Measurements from ENCODE around the gene SLC16A3. TPM values are rescaled to one million over a fixed set of nuclear protein-coding genes. Genes with fewer than 3 reads are reported as not detected.

Gene SLC16A3
- total and polyA plus RNA-seq, 9 of the 15 experiments (the other 6 are each of a cell fraction or from before 2014, with no cell fraction given), result 0.11 to 5.4 (median 1.2) TPM; not detected in 2

GRCh38 chr17:82217530-82218204 is 11.2 kb upstream of the SLC16A3 start (continued):
- TF ChIP-seq ZNF347 (CRISPR knock-in tag; IDR thresholded peaks at IDR 0.05; ENCODE audit: low read depth) (no peak), ZBTB9 (CRISPR knock-in tag; IDR thresholded peaks at IDR 0.05) (peak; percentile 35; the same call in 1 of the 2 replicates), ASH1L (IDR thresholded peaks at IDR 0.05; ENCODE audit: borderline replicate concordance, low read depth, partially characterized antibody) (no peak), ZNF324 (CRISPR knock-in tag; IDR thresholded peaks at IDR 0.05) (peak; percentile 15; the same call in 1 of the 2 replicates), GABPA (tag; conservative IDR thresholded peaks at IDR 0.05; ENCODE audit: low read depth) (peak; percentile 77), YY1 (IDR thresholded peaks at IDR 0.05; ENCODE audit: borderline replicate concordance in 1 of 3, control insufficient read depth in 1 of 3, extremely low read depth in 1 of 3, insufficient read depth in 3 of 3, insufficient read length in 1 of 3, insufficient replicate concordance in 2 of 3, low read depth in 1 of 3, low read length in 2 of 3) (no peak), MAX (CRISPR knock-in tag; IDR thresholded peaks at IDR 0.05) (peak; percentile 77), ATF3 (IDR thresholded peaks at IDR 0.05) (peak; percentile 35; the same call in 1 of the 2 replicates), ATF3 (CRISPR knock-in tag; conservative IDR thresholded peaks at IDR 0.05) (no peak), ETV5 (CRISPR knock-in tag; IDR thresholded peaks at IDR 0.05; ENCODE audit: low read depth) (peak; percentile 56; the same call in 1 of the 2 replicates), SMAD4 (CRISPR knock-in tag; conservative IDR thresholded peaks at IDR 0.05) (peak; percentile 52; the same call in 1 of the 2 replicates), ZNF639 (CRISPR knock-in tag; conservative IDR thresholded peaks at IDR 0.05 in 1 of 2, IDR thresholded peaks at IDR 0.05 in 1 of 2) (peak in 1 of 2 experiments; percentile 65; a peak in 1 of 4 replicates), KAT7 (CRISPR knock-in tag; IDR thresholded peaks at IDR 0.05; ENCODE audit: borderline replicate concordance) (0 out of 2 replicates have a peak, but pooled peaks have one; percentile 47), ZNF121 (CRISPR knock-in tag; conservative IDR thresholded peaks at IDR 0.05) (no peak), ZBTB11 (CRISPR knock-in tag; IDR thresholded peaks at IDR 0.05) (peak in 1 of 3 experiments; percentile 59; a peak in 2 of 6 replicates), NFRKB (IDR thresholded peaks at IDR 0.05; ENCODE audit: low read depth) (peak; percentile 81; the same call in 1 of the 2 replicates), HSF4 (CRISPR knock-in tag; IDR thresholded peaks at IDR 0.05; ENCODE audit: borderline replicate concordance) (no peak)
